ENCODE results near the gene GNB1.

DNA sequence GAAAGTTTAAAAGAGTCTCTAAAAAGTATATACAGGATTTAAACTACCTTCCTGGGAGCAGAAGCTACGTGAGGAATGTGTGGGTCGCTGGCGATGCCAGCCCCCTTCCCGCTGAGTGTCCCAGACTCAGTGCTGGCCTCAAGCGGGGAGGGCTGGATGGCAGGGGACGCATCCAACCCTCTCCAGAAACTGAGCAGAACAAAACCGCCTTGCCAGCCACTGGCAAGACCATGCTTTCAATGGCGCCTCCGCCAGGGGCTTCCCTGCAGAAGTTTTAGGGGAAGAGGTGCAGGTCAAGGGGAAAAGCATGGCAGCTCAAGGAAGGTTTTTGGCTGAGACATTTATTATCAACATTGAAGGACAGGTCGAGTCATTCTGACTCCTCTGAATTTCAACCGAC is 138.7 kb downstream of the GNB1 start:
- TF ChIP-seq, protein P1, sequence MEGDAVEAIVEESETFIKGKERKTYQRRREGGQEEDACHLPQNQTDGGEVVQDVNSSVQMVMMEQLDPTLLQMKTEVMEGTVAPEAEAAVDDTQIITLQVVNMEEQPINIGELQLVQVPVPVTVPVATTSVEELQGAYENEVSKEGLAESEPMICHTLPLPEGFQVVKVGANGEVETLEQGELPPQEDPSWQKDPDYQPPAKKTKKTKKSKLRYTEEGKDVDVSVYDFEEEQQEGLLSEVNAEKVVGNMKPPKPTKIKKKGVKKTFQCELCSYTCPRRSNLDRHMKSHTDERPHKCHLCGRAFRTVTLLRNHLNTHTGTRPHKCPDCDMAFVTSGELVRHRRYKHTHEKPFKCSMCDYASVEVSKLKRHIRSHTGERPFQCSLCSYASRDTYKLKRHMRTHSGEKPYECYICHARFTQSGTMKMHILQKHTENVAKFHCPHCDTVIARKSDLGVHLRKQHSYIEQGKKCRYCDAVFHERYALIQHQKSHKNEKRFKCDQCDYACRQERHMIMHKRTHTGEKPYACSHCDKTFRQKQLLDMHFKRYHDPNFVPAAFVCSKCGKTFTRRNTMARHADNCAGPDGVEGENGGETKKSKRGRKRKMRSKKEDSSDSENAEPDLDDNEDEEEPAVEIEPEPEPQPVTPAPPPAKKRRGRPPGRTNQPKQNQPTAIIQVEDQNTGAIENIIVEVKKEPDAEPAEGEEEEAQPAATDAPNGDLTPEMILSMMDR (IDR thresholded peaks at IDR 0.05): no peak
- no peak for TF ChIP-seq POLR2A (IDR thresholded peaks at IDR 0.05)
